Embryonic facial prominence (tissue), 1 donor: ENCODE results near the gene CHD9.
"Not testable (repeated sequence)": the region's sequence is repeated elsewhere in the genome, so short reads cannot be mapped to it uniquely, and the experiment has no call there.

Experiments used
- DNase-seq: peaks from one replicate; pipeline ENCODE4 v3.0.0-alpha.2; 2016; ENCODE audit errors: extremely low spot score

CHD9 gene

DNA sequence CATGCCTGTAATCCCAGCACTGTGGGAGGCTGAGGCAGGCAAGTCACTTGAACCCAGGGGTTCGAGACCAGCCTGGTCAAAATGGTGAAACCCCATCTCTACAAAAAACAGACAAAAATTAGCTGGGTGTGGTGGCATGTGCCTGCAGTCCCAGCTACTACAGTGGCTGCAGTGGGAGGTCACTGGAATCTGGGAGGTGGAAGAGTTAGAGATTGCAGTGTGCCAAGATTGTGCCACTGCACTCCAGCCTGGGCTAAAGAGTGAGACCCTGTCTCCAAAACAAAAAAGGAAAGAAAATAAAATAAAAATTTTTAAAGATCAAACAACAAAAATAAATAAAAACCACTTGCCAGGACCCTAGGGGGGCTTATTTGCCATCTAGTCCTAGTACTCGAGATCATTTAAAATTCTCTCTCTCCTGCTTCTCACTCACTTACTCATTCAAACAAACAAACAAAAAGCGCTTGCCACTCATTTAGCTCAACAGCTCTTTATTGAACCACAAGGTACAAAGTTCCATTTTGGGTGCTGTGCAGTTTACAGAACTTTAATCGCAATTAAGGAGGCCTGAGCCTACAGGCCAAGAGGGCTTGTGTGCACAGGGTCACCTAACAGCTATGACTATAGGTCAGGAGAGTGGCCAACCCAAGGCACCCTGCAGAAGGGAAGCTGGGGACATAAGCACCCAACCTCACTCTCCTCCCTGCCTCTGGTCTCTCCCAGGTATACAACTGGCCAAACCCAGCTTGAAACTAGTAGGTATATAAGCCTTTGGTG lies 6.5 kb upstream of the CHD9 start:
- no peak for DNase-seq

DNA sequence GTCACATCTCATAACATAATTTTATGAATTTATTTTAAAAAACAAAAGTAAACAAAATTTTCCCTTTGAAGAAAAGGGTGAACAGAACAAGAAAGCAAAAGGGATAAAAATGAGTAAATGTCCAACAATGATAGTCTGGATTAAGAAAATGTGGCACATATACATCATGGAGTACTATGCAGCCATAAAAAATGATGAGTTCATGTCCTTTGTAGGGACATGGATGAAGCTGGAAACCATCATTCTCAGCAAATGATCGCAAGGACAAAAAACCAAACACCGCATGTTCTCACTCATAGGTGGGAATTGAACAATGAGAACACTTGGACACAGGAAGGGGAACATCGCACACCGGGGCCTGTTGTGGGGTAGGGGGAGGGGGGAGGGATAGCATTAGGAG lies 3.5 kb upstream of the CHD9 start:
- DNase-seq, result not testable (repeated sequence)

DNA sequence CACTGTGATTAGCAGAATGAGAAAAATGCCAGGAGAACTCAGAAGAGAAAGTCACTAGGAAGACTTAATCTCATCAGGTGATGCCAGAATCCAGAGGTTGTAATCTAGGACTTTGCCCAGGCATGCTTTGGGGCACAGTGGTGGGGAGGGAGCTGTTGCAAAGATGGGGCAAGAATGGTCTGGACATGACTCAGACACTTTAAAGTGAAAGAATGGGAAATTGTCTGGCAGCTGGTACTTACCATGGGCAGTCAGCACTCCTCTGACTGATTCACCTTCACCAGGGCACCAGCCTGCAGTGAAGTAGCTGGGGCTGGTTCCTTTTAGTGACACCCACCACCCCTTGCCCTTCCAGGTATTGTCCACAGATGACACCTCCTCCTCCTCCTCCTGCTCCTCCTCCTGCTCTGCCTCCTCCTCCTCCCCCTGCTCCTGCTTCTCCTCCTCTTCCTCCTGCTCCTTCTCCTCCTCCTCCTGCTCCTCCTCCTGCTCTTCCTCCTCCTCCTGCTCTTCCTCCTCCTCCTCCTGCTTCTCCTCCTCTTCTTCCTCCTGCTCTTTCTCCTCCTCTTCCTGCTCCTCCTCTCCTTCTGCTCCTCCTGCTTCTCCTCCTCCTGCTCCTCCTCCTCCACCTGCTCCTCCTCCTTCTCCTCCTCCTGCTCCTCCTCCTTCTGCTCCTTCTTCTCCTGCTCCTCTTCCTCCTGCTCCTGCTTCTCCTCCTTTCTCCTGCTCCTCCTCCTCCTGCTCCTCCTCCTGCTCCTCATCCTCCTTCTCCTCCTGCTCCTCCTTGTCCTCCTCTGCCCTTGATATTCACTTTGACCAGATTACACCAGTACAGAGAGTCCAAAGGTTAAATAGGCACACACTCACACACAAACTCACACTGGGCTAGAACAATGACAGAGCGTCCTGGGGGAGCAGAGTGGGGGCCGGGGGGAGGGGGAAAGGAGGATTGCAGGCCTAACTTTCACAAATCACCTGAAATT lies 2.0 kb upstream of the CHD9 start, which contains the start of gene CHD9NB:
Gene CHD9NB, minus strand, starts transcription at position 379 of the 983 bp plus-strand sequence. CDS start 8,739 bp downstream, outside the sequence.
- DNase-seq, result no peak

- no peak for DNase-seq
Observed at GRCh38 chr16:53053967-53054669, 673 bp upstream of the CHD9 start.

DNA sequence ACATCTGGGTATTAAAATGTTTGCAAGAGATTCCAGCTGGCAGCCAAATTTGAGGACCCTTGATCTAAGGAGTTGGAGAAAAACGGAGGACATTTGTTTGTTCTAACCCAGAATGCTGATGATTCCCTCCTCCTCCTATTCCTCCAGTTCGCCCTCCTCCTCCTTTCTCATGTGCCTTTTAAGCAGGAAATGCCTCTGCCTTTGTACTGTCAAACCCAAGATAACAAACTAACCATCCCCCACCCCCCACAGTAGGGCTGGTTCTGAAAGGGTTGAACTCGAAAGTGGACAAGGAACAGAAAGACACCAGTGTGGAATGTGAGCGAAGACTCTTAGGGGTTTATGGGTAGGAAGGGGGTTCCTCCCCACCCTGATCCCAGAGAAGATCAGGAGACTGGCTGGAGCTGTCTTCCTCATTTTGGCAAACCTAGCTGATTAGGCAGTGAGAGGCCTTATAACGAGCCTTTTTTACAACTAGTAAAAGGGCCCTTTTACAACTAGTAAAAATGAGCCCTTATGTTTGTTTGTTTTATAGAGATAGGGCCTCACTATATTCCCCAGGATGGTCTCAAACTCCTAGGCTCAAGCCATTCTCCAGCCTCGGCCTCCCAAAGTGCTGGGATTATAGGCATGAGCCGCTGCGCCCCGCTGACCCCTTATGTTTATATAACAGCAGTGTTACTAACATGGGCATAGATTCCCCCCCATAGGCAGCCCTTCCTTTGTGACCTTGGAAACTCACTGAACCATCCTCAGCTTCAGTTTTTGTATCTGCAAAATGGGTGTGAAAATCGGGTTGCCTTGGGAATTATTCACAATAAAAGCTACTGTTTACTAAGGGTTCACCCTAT lies 975 bp downstream of the CHD9 start:
- no peak for DNase-seq

GRCh38 chr16:53056392-53056881 lies 1.6 kb downstream of the CHD9 start:
- DNase-seq, result no peak

DNA sequence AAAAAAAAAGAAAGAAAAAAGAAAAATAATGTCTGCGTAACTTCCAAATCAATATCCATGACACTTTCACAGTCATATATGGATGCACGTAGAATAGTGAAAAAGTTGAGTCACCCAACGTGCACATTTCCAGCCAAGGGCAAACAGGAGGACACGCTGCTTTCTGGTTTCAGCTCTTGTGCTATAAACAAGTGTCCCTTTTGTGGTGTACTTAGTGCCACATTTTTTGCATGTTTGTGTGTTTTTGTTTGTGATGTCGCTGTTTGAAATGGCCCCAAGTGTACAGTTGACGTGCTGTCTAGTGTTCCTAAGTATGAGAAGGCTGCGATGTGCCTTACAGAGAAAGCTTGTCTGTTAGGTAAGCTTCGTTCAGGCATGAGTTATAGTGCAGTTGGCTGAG lies 2.9 kb downstream of the CHD9 start:
- DNase-seq, result no peak

- no peak for DNase-seq
Observed at GRCh38 chr16:53058441-53058840, 3.6 kb downstream of the CHD9 start.

GRCh38 chr16:53058882-53059281 lies 4.1 kb downstream of the CHD9 start:
- DNase-seq, result no peak

DNA sequence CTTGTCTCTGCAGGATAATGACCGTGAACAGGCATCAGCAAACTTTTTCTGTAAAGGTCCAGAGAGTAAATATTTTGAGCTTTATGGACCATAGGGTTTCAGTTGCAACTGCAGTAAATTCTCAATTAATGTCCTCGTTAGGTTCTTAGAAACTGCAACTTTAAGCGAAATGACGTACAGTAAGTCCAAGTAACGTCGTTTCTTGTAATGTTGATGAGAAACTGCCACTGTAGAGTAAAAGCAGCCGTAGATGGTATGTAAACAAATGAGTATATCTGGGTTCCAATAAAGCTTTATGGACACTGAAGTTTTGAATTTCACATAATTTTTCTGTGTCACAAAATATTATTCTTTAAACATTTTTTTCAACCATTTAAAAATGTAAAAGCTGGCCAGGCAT lies 4.9 kb downstream of the CHD9 start:
- DNase-seq, result no peak

- no peak for DNase-seq
Observed at GRCh38 chr16:53061256-53061655, 6.5 kb downstream of the CHD9 start.

DNA sequence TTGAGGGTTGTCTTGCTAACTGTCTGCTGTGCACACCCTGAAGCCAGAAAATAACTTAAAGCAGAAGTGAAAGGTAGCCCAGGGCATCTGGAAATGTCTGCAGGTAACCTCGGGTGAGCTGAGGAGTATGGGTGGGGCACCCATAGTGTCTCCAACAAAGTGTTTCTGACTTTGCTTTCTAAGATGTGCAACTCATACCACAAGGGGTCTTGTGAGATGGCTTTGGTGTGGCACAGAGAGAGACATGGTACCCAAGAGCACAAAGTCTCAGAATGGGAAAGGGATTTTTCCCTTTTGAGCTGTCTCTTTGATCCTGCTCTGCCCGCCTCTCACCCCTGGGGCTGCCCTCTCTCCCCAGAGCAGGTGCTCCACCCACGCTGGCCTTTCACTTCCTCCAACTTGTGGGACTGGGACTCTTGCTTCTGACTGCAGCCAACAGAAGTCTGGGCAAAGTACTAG lies 6.9 kb downstream of the CHD9 start:
- no peak for DNase-seq

DNA sequence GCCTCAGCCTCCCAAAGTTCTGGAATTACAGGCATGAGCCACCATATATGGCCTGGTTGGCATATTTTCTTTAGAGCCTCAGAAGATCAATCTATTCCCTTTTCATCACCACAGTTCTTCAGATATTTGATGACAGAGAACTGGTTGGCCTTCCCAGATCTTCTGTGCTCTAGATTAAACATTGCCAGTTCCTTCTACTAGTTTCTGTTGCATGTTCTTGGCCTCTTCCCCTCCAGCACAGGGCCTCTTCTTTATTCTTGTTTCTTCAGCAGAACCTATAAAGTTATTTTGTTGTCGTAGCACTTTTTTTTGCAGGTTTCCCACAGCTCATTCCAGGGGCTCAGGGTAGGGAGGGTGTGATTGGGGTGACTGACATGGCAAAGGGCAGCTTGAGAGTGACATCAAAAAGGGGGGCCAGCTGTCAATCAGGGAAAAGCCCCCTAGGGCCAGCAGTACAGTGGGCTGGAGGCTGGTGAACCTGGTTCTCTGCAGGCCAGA lies 9.3 kb downstream of the CHD9 start:
- DNase-seq, result no peak

GRCh38 chr16:53065461-53066061 lies 10.8 kb downstream of the CHD9 start:
- no peak for DNase-seq

GRCh38 chr16:53067675-53068074 lies 12.9 kb downstream of the CHD9 start:
- no peak for DNase-seq

DNA sequence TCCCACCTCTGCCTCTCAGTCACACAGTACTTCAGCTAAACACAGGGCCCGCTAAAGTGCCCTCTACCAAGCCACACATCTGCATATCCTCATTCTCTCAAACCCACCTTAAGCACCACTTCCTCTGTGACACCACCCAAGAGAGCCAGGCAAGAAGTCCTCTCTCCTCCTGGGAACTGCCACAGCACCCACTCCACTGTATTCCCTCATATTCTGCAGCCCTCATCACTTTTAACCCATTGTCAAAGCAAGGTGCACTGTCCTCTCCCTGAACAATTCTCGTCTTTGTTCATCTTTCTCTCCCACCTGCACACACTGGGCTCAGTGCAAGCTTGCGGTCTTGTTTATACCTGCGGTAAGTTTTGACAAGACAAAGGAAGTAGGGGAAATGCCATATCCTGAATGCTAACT lies 13.6 kb downstream of the CHD9 start:
- DNase-seq, result no peak

GRCh38 chr16:53069772-53070171 lies 15.0 kb downstream of the CHD9 start:
- DNase-seq, result no peak

DNA sequence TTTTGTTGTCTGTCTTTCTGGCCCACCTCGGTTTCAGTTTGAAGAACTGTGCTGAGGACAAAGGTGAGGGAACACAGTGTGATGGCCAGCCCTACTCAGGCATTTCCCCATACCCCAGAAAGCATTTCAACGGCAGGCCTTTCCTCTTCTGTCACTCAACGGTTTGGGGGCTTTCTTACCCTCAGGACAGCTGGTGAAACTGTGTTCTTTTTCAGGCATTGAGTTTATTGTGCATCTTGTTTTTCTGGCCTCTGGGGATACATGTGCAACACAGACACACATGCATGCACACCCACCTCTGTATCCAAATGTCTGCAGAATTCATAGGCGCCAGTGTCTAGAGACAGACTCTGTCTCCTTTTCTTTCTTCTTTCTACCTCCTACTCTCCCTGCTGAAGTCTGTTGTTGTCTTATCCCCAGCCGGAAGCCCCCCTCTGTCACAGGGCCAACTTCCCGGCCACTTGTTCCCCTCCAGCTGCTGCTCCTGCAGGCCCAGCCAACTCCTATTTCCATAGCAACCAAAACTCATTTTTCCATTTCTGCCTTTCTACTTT lies 17.0 kb downstream of the CHD9 start:
- DNase-seq, result peak; percentile 75

DNA sequence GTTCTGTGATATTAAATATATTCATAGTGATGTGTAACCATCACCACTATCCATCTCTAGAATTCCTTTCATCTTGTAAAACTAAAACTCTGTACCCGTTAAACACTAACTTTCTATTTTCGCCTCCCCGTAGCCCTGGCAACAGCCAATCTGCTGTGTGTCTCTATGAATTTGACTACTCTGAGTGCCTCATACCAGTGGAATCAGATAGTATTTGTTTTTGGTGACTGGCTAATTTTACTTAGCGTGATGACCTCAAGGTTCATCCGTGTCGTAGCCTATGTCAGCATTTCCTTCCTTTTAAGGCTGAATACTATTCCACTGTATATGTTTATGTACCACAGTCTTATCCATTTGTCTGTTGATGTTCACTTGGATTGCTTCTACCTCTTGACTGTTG lies 18.2 kb downstream of the CHD9 start:
- no peak for DNase-seq

DNA sequence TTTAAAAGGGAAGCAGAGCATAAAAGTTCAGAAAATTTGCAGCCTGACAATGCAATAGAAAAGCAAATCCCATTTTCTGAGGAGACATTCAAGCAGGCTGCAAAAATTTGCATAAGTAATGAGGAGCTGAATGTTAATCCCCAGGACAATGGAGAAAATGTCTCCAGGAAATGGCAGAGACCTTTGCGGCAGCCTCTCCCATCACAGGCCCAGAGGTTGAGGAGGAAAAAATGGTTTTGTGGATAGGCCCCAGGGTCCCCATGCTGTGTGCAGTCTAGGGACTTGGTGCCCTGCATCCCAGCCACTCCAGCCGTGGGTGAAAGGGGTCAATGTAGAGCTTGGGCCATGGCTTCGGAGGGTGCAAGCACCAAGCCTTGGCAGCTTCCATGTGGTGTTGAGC lies 19.5 kb downstream of the CHD9 start:
- not testable (repeated sequence) for DNase-seq
